ENCODE results near the gene EMC10. TPM values are rescaled to one million over a fixed set of nuclear protein-coding genes. Genes with fewer than 3 reads are reported as not detected.

EMC10 gene
- total RNA-seq: 100 to 1,000 TPM; 111 to 122 (median 117) TPM

GRCh38 chr19:50476224-50476906, at the start of gene EMC10, which contains the start of gene GARIN5A:
Gene EMC10 (plus strand): TSS chr19:50476507. CDS start chr19:50476545, 38 bp downstream.
Gene GARIN5A (minus strand): TSS chr19:50476848. CDS start chr19:50476388, 460 bp downstream.
- ATAC-seq (peak; percentile 95), DNase-seq (peak; percentile 88)
- peaks cover 6% of the 10 kb centered on the region for H3K36me3 Mint-ChIP-seq (ENCODE audit: insufficient read depth)
- H3K27me3 Mint-ChIP-seq (ENCODE audit: low read depth): no peaks in the 10 kb centered on the region
- H3K9me3 Mint-ChIP-seq: no peaks in the 10 kb centered on the region
- H3K4me3 Mint-ChIP-seq: peak within 1 kb of the TSS; percentile 93
- peaks cover 19% of the 10 kb centered on the region for H3K4me1 Mint-ChIP-seq (ENCODE audit: low read depth)

GRCh38 chr19:50427318-50427925, 48.9 kb upstream of the EMC10 start:
- no peak for DNase-seq
- H3K4me3 Mint-ChIP-seq: no peak overlapping the region
- H3K27me3 Mint-ChIP-seq (ENCODE audit: low read depth): peaks cover 13% of the 10 kb centered on the region
- H3K36me3 Mint-ChIP-seq (ENCODE audit: insufficient read depth): no peaks in the 10 kb centered on the region
- H3K4me1 Mint-ChIP-seq (ENCODE audit: low read depth): peaks cover 15% of the 10 kb centered on the region
- ATAC-seq: no peak
- H3K9me3 Mint-ChIP-seq: no peaks in the 10 kb centered on the region

GRCh38 chr19:50427997-50428425, 48.3 kb upstream of the EMC10 start:
- H3K27me3 Mint-ChIP-seq (ENCODE audit: low read depth): peaks cover 16% of the 10 kb centered on the region
- ATAC-seq (no peak), DNase-seq (no peak)
- H3K9me3 Mint-ChIP-seq: no peaks in the 10 kb centered on the region
- peak overlapping the region; percentile 51 for H3K4me3 Mint-ChIP-seq
- peaks cover 16% of the 10 kb centered on the region for H3K4me1 Mint-ChIP-seq (ENCODE audit: low read depth)
- H3K36me3 Mint-ChIP-seq (ENCODE audit: insufficient read depth): no peaks in the 10 kb centered on the region

- no peaks in the 10 kb centered on the region for H3K9me3 Mint-ChIP-seq
- DNase-seq: no peak
- H3K36me3 Mint-ChIP-seq (ENCODE audit: insufficient read depth): no peaks in the 10 kb centered on the region
- H3K4me3 Mint-ChIP-seq: no peak overlapping the region
- ATAC-seq: no peak
- H3K27me3 Mint-ChIP-seq (ENCODE audit: low read depth): peaks cover 17% of the 10 kb centered on the region
- peaks cover 16% of the 10 kb centered on the region for H3K4me1 Mint-ChIP-seq (ENCODE audit: low read depth)
These were observed 47.4 kb upstream of the EMC10 start for GRCh38 chr19:50428772-50429463.

- peaks cover 19% of the 10 kb centered on the region for H3K27me3 Mint-ChIP-seq (ENCODE audit: low read depth)
- no peak for ATAC-seq
- peaks cover 16% of the 10 kb centered on the region for H3K4me1 Mint-ChIP-seq (ENCODE audit: low read depth)
- no peaks in the 10 kb centered on the region for H3K9me3 Mint-ChIP-seq
- peak overlapping the region; percentile 86 for H3K4me3 Mint-ChIP-seq
- no peaks in the 10 kb centered on the region for H3K36me3 Mint-ChIP-seq (ENCODE audit: insufficient read depth)
- no peak for DNase-seq
These were observed 45.4 kb upstream of the EMC10 start for GRCh38 chr19:50430888-50431342.

GRCh38 chr19:50431343-50432220, 44.7 kb upstream of the EMC10 start:
- no peaks in the 10 kb centered on the region for H3K9me3 Mint-ChIP-seq
- ATAC-seq (peak; percentile 95 to 97), DNase-seq (peak; percentile 90)
- peak overlapping the region; percentile 86 for H3K4me3 Mint-ChIP-seq
- peaks cover 19% of the 10 kb centered on the region for H3K27me3 Mint-ChIP-seq (ENCODE audit: low read depth)
- no peaks in the 10 kb centered on the region for H3K36me3 Mint-ChIP-seq (ENCODE audit: insufficient read depth)
- peaks cover 16% of the 10 kb centered on the region for H3K4me1 Mint-ChIP-seq (ENCODE audit: low read depth)

- ATAC-seq (peak; percentile 11 to 14), DNase-seq (no peak)
- Mint-ChIP-seq H3K9me3 (no peaks in the 10 kb centered on the region), H3K4me1 (ENCODE audit: low read depth) (peaks cover 16% of the 10 kb centered on the region), H3K36me3 (ENCODE audit: insufficient read depth) (no peaks in the 10 kb centered on the region), H3K27me3 (ENCODE audit: low read depth) (peaks cover 19% of the 10 kb centered on the region), H3K4me3 (peak within 1 kb of the TSS; percentile 86)
These were observed 43.9 kb upstream of the EMC10 start, which contains the start of gene MYBPC2 for GRCh38 chr19:50432221-50433028. Gene MYBPC2 (plus strand): TSS chr19:50432892. CDS start chr19:50432954, 62 bp downstream.

- no peaks in the 10 kb centered on the region for H3K36me3 Mint-ChIP-seq (ENCODE audit: insufficient read depth)
- DNase-seq (no peak), ATAC-seq (no peak)
- H3K4me3 Mint-ChIP-seq: peak overlapping the region; percentile 70
- peaks cover 19% of the 10 kb centered on the region for H3K27me3 Mint-ChIP-seq (ENCODE audit: low read depth)
- peaks cover 16% of the 10 kb centered on the region for H3K4me1 Mint-ChIP-seq (ENCODE audit: low read depth)
- H3K9me3 Mint-ChIP-seq: no peaks in the 10 kb centered on the region
These were observed 42.8 kb upstream of the EMC10 start for GRCh38 chr19:50433201-50434180.

- Mint-ChIP-seq H3K27me3 (ENCODE audit: low read depth) (peaks cover 14% of the 10 kb centered on the region), H3K36me3 (ENCODE audit: insufficient read depth) (no peaks in the 10 kb centered on the region), H3K9me3 (no peaks in the 10 kb centered on the region), H3K4me3 (no peak overlapping the region), H3K4me1 (ENCODE audit: low read depth) (peaks cover 14% of the 10 kb centered on the region)
- no peak for DNase-seq
- no peak for ATAC-seq
These were observed 41.8 kb upstream of the EMC10 start for GRCh38 chr19:50434525-50434924.

GRCh38 chr19:50435221-50435620, 41.1 kb upstream of the EMC10 start:
- H3K9me3 Mint-ChIP-seq: no peaks in the 10 kb centered on the region
- no peaks in the 10 kb centered on the region for H3K36me3 Mint-ChIP-seq (ENCODE audit: insufficient read depth)
- peaks cover 14% of the 10 kb centered on the region for H3K4me1 Mint-ChIP-seq (ENCODE audit: low read depth)
- DNase-seq (no peak), ATAC-seq (no peak)
- peaks cover 16% of the 10 kb centered on the region for H3K27me3 Mint-ChIP-seq (ENCODE audit: low read depth)
- H3K4me3 Mint-ChIP-seq: no peak overlapping the region

GRCh38 chr19:50435627-50436026, 40.7 kb upstream of the EMC10 start:
- Mint-ChIP-seq H3K4me1 (ENCODE audit: low read depth) (peaks cover 13% of the 10 kb centered on the region), H3K27me3 (ENCODE audit: low read depth) (peaks cover 17% of the 10 kb centered on the region), H3K4me3 (no peak overlapping the region), H3K36me3 (ENCODE audit: insufficient read depth) (no peaks in the 10 kb centered on the region), H3K9me3 (no peaks in the 10 kb centered on the region)
- ATAC-seq: no peak
- no peak for DNase-seq

- H3K9me3 Mint-ChIP-seq: no peaks in the 10 kb centered on the region
- H3K36me3 Mint-ChIP-seq (ENCODE audit: insufficient read depth): no peaks in the 10 kb centered on the region
- DNase-seq (no peak), ATAC-seq (no peak)
- H3K27me3 Mint-ChIP-seq (ENCODE audit: low read depth): peaks cover 14% of the 10 kb centered on the region
- peaks cover under 1% of the 10 kb centered on the region for H3K4me1 Mint-ChIP-seq (ENCODE audit: low read depth)
- H3K4me3 Mint-ChIP-seq: no peak overlapping the region
These were observed 38.4 kb upstream of the EMC10 start for GRCh38 chr19:50437862-50438449.

Measured in activated T-cell treated with anti-CD3 and anti-CD28 coated beads, Interleukin-2, amount 50 U/mL, for 4 hours (primary cell).